Esophagus squamous epithelium (tissue), 5 donors: ENCODE results near the gene CDC34. TPM values are rescaled to one million over a fixed set of nuclear protein-coding genes. Genes with fewer than 3 reads are reported as not detected.

Experiments
- DNase-seq: peaks from one replicate; lab custom pipeline; 2025; lab: John Stamatoyannopoulos, UW
- H3K27ac ChIP-seq, 4 donors: fragments of 200-600 bp; sonication (generic); one replicate each; pipeline ENCODE4 v1.5.1; 2016 to 2019; ENCODE audit warnings: mild to moderate bottlenecking in 1 of 4
- H3K27me3 ChIP-seq, 4 donors: fragments of 200-600 bp; sonication (generic); 1 replicate in 3 of 4; 2 replicates in 1 of 4; pipeline versions ENCODE4 v1.5.1 to v1.6.0; 2017 to 2021; ENCODE audit warnings: antibody characterized with exemption in 1 of 4
- H3K36me3 ChIP-seq, 3 donors: fragments of 200-600 bp; sonication (generic); one replicate each; pipeline ENCODE4 v1.5.1; 2016 to 2019
- H3K4me1 ChIP-seq, 3 donors: fragments of 200-600 bp; sonication (generic); one replicate each; pipeline ENCODE4 v1.5.1; 2017 to 2019
- H3K4me3 ChIP-seq, 4 donors: fragments of 200-600 bp; sonication (generic); 1 replicate in 3 of 4; 2 replicates in 1 of 4; pipeline ENCODE4 v1.5.1; 2016 to 2019; ENCODE audit warnings: mild to moderate bottlenecking in 2 of 4, moderate library complexity in 1 of 4
- H3K9me3 ChIP-seq, 3 donors: fragments of 200-600 bp; sonication (generic); one replicate each; pipeline ENCODE4 v1.5.1; 2016 to 2019
- POLR2A ChIP-seq, 4 donors: fragments of 450-650 bp; IDR thresholded peaks; one replicate each; pipeline ENCODE4 v1.6.1; 2017; ENCODE audit warnings: antibody characterized with exemption in 4 of 4, mild to moderate bottlenecking in 4 of 4, moderate library complexity in 3 of 4
- WGBS, 2 donors: methylation state at CpG; one replicate each; pipeline ENCODE4 v1.1.5; 2018; 5-methylcytosine and 5-hydroxymethylcytosine counted together
- intact Hi-C: fragments of 100-400 bp; cut with DNase I; formaldehyde crosslinking; loops from one replicate; pipeline ENCODE4 v1.15.0; 2022
- total RNA-seq, 4 donors: library from RNA; depleted of rRNA; stranded (reverse); fragments of >200 nt; gene quantifications; one replicate each; pipeline ENCODE4 v1.1.0, GENCODE V29; 2016
- TF ChIP-seq, protein P1 (sequence below), 6 experiments: fragments of 450-650 bp in 4 of 6; fragments of 200-600 bp in 2 of 6; sonication (generic) in 2 of 6; IDR thresholded peaks; one replicate each; pipeline ENCODE4 v1.5.1; 2016 to 2019; ENCODE audit warnings: antibody characterized with exemption in 6 of 6, mild to moderate bottlenecking in 4 of 6, moderate library complexity in 4 of 6
- donor health status: DM: yes; HTN: yes; CAD: no.

The CDC34 gene
- total RNA-seq, 4 donors from 2014 or later: 33.5 to 53.5 (median 34.5) TPM

DNA sequence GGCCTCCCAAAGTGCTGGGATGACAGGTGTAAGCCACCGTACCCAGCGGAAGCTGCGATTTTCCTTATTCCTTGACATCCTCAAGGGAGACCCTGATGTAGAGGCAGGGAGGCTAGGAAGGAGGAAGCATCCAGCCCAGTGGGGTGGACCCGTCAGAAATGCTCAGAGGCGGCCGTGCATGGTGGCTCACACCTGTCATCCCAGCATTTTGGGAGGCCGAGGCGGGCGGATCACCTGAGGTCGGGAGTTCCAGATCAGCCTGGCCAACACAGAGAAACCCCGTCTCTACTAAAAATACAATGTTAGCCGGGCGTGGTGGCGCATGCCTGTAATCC lies 23.9 kb downstream of the CDC34 start:
- Histone ChIP-seq H3K9me3 (no peaks in the 10 kb centered on the region), H3K27me3 (peaks cover 0 to 19% (median 0%) of the 10 kb centered on the region in 4 donors), H3K4me1 (peaks cover 0 to 24% (median 4%) of the 10 kb centered on the region in 3 donors), H3K4me3 (no peak overlapping the region), H3K27ac (no peak overlapping the region), H3K36me3 (no peaks in the 10 kb centered on the region)
- DNase-seq: no peak
- intact Hi-C loops: no loop called here
- TF ChIP-seq POLR2A (IDR thresholded peaks at IDR 0.05): no peak
- TF ChIP-seq, protein P1, sequence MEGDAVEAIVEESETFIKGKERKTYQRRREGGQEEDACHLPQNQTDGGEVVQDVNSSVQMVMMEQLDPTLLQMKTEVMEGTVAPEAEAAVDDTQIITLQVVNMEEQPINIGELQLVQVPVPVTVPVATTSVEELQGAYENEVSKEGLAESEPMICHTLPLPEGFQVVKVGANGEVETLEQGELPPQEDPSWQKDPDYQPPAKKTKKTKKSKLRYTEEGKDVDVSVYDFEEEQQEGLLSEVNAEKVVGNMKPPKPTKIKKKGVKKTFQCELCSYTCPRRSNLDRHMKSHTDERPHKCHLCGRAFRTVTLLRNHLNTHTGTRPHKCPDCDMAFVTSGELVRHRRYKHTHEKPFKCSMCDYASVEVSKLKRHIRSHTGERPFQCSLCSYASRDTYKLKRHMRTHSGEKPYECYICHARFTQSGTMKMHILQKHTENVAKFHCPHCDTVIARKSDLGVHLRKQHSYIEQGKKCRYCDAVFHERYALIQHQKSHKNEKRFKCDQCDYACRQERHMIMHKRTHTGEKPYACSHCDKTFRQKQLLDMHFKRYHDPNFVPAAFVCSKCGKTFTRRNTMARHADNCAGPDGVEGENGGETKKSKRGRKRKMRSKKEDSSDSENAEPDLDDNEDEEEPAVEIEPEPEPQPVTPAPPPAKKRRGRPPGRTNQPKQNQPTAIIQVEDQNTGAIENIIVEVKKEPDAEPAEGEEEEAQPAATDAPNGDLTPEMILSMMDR (IDR thresholded peaks at IDR 0.05): no peak
- WGBS, 2 donors: 88 to 90% methylated on average over 6 to 11 of the region's 14 CpGs

DNA sequence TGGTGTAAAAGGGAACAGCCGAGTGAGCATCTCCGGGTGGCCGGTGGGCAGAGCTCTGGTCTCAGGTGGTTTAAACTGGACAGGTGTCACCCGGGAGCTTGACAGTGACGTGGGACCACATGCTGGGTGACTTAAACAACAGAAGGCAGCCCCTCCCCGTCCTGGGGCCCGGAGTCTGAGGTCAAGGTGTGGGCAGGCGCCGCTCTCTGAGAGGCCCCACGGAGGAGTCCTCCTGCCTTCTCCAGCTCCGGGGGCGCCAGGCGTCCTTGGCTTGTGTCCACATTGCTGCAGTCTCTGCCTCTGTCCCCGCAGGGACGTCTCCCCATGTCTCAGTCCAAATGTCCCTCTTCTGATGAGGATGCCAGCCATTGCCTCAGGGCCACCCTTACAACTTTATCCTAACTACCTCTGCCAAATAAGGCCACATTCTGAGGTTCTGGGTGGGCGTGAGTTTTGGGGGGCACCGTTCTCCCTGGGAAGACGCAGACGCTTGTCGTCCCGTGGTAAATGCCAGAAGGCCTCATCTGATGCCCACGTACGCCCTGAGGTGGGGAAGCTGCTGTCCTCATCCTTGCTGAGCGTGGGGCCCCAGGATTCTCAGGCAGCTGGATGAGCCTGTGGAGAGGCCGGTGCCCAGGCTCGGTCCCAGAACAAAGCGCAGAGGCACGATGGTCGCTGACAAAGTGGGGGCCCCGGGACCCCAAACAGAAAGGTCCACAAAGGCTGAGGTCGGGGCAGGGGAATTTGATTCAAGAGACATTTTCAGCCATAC lies 25.2 kb downstream of the CDC34 start:
- intact Hi-C loops: no loop called here
- no peak for DNase-seq
- H3K4me3 ChIP-seq: no peak overlapping the region
- H3K9me3 ChIP-seq: no peaks in the 10 kb centered on the region
- H3K4me1 ChIP-seq: peaks cover 0 to 18% (median 4%) of the 10 kb centered on the region in 3 donors
- TF ChIP-seq, protein P1 (IDR thresholded peaks at IDR 0.05): no peak
- TF ChIP-seq POLR2A (IDR thresholded peaks at IDR 0.05): no peak
- peak overlapping the region in 1 of 4 donors; percentile 36 for H3K27ac ChIP-seq
- peaks cover 0 to 10% (median 0%) of the 10 kb centered on the region in 4 donors for H3K27me3 ChIP-seq
- 49 to 63% methylated on average over 4 to 12 of the region's 31 CpGs for WGBS, 2 donors
- H3K36me3 ChIP-seq: no peaks in the 10 kb centered on the region

DNA sequence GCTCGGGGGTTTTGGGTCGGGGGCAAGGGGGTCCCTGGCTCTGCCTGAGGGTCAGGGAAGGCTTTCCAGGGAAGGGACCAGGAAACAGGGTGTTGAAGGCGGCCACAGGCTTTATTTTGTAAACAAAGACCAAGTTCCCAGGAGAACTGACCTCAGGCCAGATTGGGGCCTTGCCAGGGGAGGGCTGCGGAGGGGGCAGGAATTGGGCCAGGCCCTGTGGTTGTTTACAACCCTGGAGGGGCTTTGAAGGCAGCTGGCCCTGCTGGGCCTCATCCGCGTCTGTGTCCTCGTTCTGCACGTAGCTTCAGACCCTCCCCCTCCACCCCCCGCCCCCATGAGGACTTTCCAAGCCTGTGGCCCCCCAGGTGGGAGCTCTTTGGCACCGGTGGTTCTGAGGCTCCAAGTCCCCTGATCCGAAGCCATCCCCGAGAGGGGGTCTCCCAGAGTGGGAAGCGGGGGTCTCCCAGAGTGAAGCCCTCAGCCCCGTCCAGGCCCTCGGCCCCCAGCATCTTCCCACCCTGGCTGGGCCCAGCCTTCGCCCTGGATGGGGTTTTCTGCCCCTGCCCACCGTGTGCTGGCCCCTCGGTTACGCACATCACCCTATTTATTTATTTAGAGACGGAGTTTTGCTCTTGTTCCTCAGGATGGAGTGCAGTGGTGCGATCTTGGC lies 27.3 kb downstream of the CDC34 start:
- Histone ChIP-seq H3K27ac (no peak overlapping the region), H3K9me3 (no peaks in the 10 kb centered on the region), H3K4me3 (no peak overlapping the region), H3K27me3 (no peaks in the 10 kb centered on the region), H3K4me1 (peaks cover 0 to 18% (median 4%) of the 10 kb centered on the region in 3 donors), H3K36me3 (no peaks in the 10 kb centered on the region)
- DNase-seq: no peak
- WGBS, 2 donors: 40 to 64% methylated on average over 8 to 14 of the region's 21 CpGs
- intact Hi-C loops: no loop called here
- TF ChIP-seq POLR2A (IDR thresholded peaks at IDR 0.05): no peak
- TF ChIP-seq, protein P1 (IDR thresholded peaks at IDR 0.05): no peak

DNA sequence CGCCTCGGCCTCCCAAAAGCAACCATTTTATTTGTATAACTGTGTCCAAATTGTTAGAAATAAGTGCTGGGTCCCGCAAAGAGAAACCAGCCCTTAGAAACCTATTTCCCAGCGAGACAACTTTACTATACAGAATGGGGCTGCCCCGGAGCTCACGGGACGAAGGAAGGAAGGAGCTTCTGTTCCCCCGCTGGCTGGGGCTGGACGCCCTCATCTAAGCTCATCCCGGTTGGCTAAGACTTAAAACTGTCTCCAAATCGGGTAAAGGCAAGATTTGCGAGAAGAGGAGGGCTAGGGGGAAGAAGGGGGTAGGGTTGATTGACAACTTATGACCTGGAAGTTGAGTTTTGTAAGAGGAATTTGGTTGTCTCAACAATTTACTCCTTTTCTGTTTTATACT lies 28.6 kb downstream of the CDC34 start:
- no peak for DNase-seq
- 62 to 72% methylated on average over 12 of the region's 12 CpGs for WGBS, 2 donors
- no peaks in the 10 kb centered on the region for H3K36me3 ChIP-seq
- TF ChIP-seq, protein P1 (IDR thresholded peaks at IDR 0.05): no peak
- TF ChIP-seq POLR2A (IDR thresholded peaks at IDR 0.05): no peak
- H3K4me1 ChIP-seq: peaks cover 0 to 18% (median 4%) of the 10 kb centered on the region in 3 donors
- H3K27ac ChIP-seq: no peak overlapping the region
- no peak overlapping the region for H3K4me3 ChIP-seq
- H3K27me3 ChIP-seq: no peaks in the 10 kb centered on the region
- intact Hi-C loops: no loop called here
- no peaks in the 10 kb centered on the region for H3K9me3 ChIP-seq

DNA sequence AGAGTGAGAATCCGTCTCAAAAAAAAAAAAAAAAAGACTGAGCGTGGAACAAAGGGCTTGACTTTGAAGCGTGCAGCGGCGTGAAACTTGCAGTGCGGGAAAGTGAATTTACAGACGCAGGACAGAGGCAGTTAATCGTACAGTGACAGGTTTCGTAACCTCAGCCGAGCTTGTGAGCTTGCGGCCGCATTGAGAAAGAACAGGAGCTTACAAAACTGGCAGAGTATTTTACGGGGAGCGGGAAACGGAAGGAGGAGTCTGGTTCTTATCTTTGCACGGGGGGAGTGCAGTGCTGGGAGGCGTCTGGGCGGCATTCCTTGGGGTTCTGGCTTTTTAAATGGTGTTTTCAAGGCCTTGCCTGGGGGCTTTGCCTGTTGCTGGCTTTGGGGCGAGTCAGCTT lies 34.8 kb downstream of the CDC34 start:
- no peaks in the 10 kb centered on the region for H3K36me3 ChIP-seq
- no peaks in the 10 kb centered on the region for H3K27me3 ChIP-seq
- no peak overlapping the region for H3K4me3 ChIP-seq
- no peak overlapping the region for H3K27ac ChIP-seq
- TF ChIP-seq, protein P1 (IDR thresholded peaks at IDR 0.05): no peak
- no peak for TF ChIP-seq POLR2A (IDR thresholded peaks at IDR 0.05)
- WGBS, 2 donors: 71 to 72% methylated on average over 18 of the region's 19 CpGs
- no peak for DNase-seq
- intact Hi-C loops: no loop called here
- peaks cover 0 to 7% (median 6%) of the 10 kb centered on the region in 3 donors for H3K4me1 ChIP-seq
- no peaks in the 10 kb centered on the region for H3K9me3 ChIP-seq
